ENCODE results near the gene PPCDC. TPM values are rescaled to one million over a fixed set of nuclear protein-coding genes. Genes with fewer than 3 reads are reported as not detected.
A peak's percentile ranks its signal among the peaks of the same experiment; 100 is the strongest.

Gene PPCDC
- total and polyA plus RNA-seq, 12 donors = 3.6 to 14.6 (median 5.8) TPM

DNA sequence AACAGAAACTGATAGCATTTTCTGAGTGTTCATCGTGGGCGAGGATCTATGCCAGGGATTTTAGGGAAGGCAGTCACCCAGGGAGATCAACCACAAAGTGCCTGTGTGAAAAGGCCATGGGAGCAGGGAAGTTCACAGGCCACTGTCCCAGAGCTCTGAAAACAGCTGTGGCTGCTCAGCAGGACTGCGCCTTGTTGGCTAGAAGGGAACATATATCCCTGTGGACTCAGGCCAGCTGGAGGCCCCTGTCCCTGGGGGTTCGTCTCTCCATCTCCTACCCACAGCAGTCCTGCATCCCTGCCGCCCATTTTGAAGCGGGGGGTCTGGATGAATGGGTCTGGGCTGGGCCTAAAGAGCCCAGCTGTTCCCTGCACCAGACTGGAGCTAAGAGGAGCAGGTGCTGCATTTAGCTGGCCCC lies 27.8 kb downstream of the PPCDC start:
- Histone ChIP-seq H3K36me3 (peaks cover 0 to 11% (median 0%) of the 10 kb centered on the region in 9 donors), H3K27ac (peak overlapping the region in 8 of 10 donors; percentile 26 to 98 (median 86)), H3K4me1 (peaks cover 33 to 91% (median 69%) of the 10 kb centered on the region in 9 donors), H3K9me3 (no peaks in the 10 kb centered on the region), H3K27me3 (no peaks in the 10 kb centered on the region), H3K4me3 (no peak overlapping the region)
- peak in 4 of 8 donors; percentile 16 to 26 (median 20) for ATAC-seq
- WGBS, 2 donors = 65 to 77% methylated on average over 6 of the region's 6 CpGs
- intact Hi-C loops (cut with DNase I) = no loop called here
- TF ChIP-seq, protein P1, sequence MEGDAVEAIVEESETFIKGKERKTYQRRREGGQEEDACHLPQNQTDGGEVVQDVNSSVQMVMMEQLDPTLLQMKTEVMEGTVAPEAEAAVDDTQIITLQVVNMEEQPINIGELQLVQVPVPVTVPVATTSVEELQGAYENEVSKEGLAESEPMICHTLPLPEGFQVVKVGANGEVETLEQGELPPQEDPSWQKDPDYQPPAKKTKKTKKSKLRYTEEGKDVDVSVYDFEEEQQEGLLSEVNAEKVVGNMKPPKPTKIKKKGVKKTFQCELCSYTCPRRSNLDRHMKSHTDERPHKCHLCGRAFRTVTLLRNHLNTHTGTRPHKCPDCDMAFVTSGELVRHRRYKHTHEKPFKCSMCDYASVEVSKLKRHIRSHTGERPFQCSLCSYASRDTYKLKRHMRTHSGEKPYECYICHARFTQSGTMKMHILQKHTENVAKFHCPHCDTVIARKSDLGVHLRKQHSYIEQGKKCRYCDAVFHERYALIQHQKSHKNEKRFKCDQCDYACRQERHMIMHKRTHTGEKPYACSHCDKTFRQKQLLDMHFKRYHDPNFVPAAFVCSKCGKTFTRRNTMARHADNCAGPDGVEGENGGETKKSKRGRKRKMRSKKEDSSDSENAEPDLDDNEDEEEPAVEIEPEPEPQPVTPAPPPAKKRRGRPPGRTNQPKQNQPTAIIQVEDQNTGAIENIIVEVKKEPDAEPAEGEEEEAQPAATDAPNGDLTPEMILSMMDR (IDR thresholded peaks at IDR 0.05) = no peak
- peak; percentile 64 to 75 for DNase-seq

DNA sequence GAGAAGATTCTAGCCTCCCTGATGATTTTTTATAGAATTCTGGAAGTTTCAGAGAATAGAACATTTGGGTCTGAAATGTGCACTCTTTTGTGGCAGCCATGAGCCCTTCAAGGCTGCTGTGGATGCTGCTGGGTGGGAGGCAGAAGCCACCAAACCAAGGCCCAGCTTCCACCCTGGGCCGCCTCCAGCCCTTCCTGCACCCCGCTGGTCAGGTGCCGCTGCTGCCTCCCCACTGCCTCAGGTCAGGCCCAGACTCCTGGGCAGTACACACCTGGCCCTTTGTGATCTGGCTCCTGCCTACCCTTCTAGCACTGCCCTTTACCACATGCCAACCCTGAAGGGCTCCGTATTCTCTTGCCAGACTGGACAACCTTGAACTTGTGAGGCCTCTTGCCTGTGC lies 28.3 kb downstream of the PPCDC start:
- no peaks in the 10 kb centered on the region for H3K9me3 ChIP-seq
- no peak for DNase-seq
- H3K36me3 ChIP-seq = peaks cover 0 to 11% (median 0%) of the 10 kb centered on the region in 9 donors
- peak overlapping the region in 7 of 10 donors; percentile 20 to 98 (median 86) for H3K27ac ChIP-seq
- no peaks in the 10 kb centered on the region for H3K27me3 ChIP-seq
- TF ChIP-seq, protein P1 (IDR thresholded peaks at IDR 0.05) = no peak
- no peak overlapping the region for H3K4me3 ChIP-seq
- peak in 3 of 8 donors; percentile 5 to 31 (median 18) for ATAC-seq
- H3K4me1 ChIP-seq = peaks cover 28 to 86% (median 64%) of the 10 kb centered on the region in 9 donors
- intact Hi-C loops (cut with DNase I) = no loop called here
- 87% methylated on average over 4 of the region's 4 CpGs for WGBS, 2 donors

GRCh38 chr15:75052972-75053747 lies 29.8 kb downstream of the PPCDC start:
- peak overlapping the region in 1 of 10 donors; percentile 31 for H3K27ac ChIP-seq
- no peaks in the 10 kb centered on the region for H3K27me3 ChIP-seq
- intact Hi-C loops (cut with DNase I) = no loop called here
- WGBS, 2 donors = 99 to 100% methylated on average over 5 of the region's 5 CpGs
- TF ChIP-seq, protein P1 (IDR thresholded peaks at IDR 0.05) = no peak
- peaks cover 0 to 10% (median 0%) of the 10 kb centered on the region in 9 donors for H3K36me3 ChIP-seq
- no peak overlapping the region for H3K4me3 ChIP-seq
- no peaks in the 10 kb centered on the region for H3K9me3 ChIP-seq
- DNase-seq (no peak), ATAC-seq (no peak)
- H3K4me1 ChIP-seq = peaks cover 14 to 77% (median 55%) of the 10 kb centered on the region in 9 donors

GRCh38 chr15:75053748-75054125 lies 30.3 kb downstream of the PPCDC start:
- Histone ChIP-seq H3K4me3 (no peak overlapping the region), H3K27me3 (no peaks in the 10 kb centered on the region), H3K4me1 (peaks cover 8 to 76% (median 54%) of the 10 kb centered on the region in 9 donors), H3K9me3 (no peaks in the 10 kb centered on the region), H3K27ac (peak overlapping the region in 3 of 10 donors; percentile 19 to 63 (median 31)), H3K36me3 (peaks cover 0 to 5% (median 0%) of the 10 kb centered on the region in 9 donors)
- ATAC-seq (no peak), DNase-seq (no peak)
- intact Hi-C loops (cut with DNase I) = no loop called here
- TF ChIP-seq, protein P1 (IDR thresholded peaks at IDR 0.05) = no peak
- WGBS, 2 donors = 95 to 96% methylated on average over 7 of the region's 7 CpGs
